GM19023 (cell line): ENCODE measurements around the gene C1orf56.
"Not testable (repeated sequence)": the region's sequence is repeated elsewhere in the genome, so short reads cannot be mapped to it uniquely, and the experiment has no call there.

Experiments
- ATAC-seq: cut with Tn5 transposase; IDR thresholded peaks from one replicate; pipeline ENCODE4 v1.9.1; 2021; ENCODE audit warnings: mild to moderate bottlenecking, moderate library complexity; ENCODE audit not compliant: unreplicated experiment

C1orf56 gene

DNA sequence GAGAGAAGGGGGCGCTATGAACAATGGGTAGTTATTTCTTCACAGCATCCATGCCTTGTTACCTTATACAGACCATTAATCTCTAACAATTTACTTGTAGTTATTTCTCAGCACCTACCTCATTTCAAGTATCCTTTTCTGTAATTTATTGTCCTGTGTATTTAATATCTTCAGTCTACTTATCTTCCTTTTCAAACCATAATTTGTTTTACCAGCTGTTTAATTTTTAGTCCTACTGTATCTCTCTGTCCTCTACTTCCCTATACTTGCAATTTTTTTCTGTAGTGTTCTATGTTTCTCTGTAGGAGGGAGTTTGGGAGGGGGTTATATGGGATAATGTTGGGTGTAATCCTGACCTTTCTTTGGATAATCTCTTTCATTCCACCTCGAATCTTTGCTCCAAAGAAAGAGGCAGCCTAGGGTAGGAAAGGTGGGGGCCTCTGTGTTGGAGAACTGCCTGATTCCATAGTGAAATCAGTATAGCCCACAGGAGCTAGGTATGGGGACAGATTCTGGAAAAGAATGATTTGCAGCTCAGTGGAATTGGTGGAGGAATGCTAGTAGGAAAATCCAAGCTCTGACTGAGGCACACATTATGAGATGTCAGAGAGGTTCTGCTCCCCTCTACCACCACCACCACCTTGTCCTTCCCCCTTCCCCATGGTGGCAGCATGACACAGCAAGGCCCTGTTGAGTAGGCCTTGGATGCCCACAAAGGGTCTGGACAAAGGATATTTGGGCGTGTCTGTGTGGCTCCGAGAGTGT is 13.3 kb downstream of the C1orf56 start:
- ATAC-seq = no peak

DNA sequence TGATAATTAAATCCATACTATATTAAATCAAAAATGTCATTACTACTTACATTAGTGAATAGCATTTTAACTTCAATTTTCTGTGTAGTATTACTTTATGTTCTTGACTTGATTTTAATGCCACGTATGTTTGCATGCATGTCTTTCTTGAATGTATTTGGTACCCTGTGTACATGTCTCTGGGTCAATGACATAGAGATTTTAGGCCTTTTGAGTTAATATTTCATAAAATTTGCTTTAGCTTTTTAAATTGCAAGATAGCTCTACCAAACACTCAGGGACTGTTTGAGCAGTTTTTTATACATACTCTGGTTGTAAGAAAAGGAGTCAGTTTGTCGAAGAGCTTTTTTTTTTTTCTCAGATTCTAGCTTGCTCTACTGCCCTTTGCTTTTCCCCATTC is 14.2 kb downstream of the C1orf56 start:
- no peak for ATAC-seq

DNA sequence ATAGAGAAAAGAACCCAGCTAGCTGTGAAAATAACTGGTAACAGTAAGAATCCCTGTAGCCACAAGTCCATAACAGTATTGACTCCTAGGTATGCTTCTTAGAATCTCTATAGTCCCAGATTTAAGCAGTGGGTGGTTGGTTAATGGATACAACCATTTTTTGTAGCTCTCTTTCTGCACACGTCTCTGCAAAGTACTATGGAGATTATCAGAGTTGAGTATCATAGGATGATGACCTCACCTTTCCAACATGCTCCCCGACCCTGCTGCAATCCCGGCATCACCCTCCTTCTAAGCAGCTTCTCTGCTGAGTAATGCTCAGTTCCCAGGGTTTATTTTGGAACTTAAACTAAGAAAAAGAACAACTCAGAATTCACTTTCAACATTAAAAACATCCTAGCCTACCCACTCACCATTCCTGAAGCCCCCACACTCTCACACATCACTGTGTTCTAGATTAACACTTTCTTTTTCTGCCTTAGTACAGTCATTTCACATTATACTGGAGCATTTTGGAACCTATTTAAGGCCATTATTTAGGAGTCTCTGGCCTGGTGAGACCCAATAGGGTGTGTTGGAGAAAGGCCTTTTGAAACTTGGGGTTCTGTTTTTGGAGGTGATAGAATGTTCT is 15.3 kb downstream of the C1orf56 start:
- ATAC-seq = no peak

DNA sequence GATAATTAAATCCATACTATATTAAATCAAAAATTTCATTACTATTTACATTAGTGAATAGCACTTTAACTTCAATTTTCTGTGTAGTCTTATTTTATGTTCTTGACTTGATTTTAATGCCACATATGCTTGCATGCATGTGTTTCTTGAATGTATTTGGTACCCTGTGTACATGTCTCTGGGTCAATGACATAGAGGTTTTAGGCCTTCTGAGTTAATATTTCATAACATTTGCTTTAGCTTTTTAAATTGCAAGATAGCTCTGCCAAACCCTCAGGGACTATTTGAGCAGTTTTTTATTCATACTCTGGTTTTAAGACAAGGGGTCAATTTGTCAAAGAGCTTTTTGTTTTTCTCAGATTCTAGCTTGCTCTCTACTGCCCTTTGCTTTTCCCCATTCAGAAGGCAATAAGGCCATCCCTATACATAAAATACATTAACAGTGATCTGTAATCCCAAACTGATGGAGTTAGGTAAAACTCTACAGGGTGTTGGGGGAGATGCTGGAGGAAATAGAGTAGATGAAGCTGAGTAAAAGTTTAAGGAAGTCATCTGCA is 17.6 kb downstream of the C1orf56 start:
- no peak for ATAC-seq

DNA sequence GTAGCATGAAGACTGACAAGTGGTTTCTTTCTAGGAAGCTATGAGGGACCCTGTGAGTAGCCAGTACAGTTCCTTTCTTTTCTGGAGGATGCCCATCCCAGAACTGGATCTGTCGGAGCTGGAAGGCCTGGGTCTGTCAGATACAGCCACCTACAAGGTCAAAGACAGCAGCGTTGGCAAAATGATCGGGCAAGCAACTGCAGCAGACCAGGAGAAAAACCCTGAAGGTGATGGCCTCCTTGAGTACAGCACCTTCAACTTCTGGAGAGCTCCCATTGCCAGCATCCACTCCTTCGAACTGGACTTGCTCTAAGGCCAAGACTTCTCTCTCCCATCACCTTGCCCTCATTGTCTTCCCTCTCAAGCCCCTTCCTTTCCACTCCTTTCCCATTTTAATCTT is 19.6 kb downstream of the C1orf56 start:
- ATAC-seq = no peak

DNA sequence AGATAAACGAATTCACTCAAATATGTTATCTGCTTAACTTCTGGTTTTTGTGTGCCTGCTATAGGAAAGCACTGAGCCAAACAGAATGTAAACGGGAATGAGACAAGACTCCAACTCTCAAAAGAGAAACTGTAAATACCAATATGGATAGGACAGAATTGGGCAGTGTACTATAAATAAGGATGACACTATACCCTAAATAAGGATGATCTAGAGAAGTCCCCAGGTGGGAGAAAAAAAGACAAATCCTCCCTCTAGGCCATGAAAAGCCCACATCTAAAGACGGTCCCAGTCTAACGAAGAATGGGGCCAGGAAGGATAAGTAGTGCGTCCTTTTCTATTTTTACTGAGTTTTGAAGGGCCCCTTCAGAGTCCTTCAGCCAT is 21.5 kb downstream of the C1orf56 start:
- ATAC-seq = no peak

DNA sequence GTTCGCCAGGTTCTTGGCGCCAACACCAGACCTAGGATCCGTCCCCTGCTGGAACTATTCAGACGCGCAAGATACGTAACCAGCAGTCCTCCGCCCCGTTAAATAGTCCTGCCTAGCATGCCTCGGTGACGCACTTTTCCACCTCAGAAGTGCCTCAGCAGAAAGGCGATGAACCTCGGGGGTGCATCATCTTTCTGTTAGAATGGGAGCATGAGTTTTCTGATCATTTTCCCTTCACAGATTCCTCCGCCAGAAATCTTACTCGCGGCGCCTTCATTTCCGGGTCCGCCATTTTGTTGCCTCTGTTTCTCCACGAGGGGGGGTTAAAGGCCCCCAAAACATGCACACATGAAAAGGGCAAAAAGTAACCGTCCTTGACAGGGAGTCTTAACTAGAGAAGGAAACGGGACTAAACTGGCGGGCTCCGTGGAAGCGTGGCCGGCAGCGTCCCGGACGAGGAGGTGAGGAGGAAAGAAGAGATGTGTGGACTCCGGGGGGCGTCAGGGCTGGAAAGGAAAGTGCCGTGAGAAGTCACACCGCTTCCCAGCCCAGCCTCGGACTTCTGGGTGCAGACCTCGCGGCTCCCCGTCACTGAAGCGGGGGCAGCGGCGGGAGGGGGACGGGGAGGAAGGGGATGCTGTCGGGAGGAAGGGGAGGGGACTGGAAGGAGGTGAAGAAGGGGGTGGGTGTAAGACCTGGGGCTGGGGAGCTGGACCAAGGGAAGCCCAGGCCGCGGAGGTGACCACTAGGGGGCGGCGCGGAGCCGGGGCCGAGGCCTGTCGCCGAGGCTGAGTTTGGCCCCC is 23.1 kb downstream of the C1orf56 start, which contains the start of gene GABPB2:
Gene GABPB2 (plus strand): TSS at position 288 of the 803 bp plus-strand sequence. CDS start 17,429 bp downstream, outside the sequence.
- ATAC-seq = peak; percentile 77

DNA sequence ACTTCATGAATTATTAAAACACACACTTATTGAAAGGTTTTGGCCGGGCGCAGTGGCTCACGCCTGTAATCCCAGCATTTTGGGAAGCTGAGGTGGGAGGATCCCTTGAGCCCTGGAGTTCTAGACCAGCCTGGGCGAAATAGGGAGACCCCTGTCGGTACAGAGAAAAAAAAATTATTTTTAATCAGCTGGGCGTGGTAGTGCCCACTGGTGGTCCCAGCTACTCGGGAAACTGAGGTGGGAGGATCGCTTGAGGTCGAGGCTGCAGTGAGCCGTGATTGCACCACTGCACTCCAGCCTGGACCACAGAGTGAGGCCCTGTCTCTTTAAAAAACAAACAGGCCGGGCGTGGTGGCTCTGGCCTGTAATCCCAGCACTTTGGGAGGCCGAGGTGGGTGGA is 24.7 kb downstream of the C1orf56 start:
- ATAC-seq = no peak

DNA sequence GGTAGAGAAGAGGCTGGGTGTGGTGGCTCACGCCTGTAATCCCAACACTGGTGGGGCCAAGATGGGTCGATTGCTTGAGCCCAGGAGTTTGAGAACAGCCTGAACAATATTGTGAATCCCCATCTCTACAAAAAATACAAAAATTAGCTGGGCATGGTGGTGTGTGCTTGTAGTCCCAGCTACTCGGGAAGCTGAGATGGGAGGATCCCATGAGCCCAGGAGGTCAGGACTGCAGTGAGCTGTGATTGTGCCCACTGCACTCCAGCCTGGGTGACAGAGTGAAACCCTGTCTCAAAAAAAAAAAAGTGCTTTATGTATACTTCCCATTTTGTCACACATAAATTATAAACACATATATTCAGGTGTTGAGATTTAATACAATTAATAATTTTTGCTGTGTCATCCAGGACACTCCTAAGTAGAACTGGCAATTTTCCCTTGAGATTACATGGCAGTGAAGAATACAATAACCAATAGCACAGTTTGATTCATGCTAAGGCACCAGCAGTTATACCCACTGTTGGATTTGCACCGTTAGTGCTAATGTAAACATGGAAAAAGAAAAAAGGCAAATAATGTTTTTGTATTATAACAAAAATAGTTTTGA is 38.5 kb downstream of the C1orf56 start:
- no peak for ATAC-seq

DNA sequence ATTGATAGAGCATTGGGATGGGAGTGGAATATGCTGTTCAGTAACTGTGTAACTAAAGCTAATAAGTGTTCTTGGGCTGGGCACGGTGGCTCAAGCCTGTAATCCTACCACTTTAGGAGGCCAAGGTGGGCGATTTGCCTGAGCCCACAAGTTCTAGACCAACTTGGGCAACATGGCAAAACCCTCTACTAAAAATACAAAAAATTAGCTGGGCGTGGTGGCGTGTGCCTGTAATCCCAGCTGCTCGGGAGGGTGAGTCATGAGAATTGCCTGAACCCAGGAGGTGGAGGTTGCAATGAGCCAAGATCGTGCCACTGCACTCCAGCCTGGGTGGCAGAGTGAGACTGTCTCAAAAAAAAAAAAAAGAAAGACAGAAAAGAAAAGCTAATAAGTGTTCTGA is 49.9 kb downstream of the C1orf56 start:
- not testable (repeated sequence) for ATAC-seq

DNA sequence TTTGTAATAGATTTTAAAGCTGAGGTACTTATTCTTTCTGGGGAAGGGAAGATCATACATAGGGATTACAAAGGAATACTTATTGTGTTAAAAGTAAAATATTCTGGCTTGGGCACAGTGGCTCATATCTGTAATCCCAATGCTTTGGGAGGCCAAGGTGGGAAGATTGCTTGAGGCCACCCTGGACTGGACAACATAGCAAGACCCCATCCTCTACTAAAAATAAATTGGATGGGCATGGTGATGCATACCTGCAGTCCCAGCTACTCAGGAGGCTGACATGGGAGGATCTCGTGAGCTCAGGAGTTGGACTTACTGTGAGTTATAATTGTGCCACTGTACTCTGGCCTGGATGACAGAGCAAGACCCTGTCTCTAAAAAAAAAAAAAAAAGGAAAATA is 50.6 kb downstream of the C1orf56 start:
- ATAC-seq = no peak
